K562 (cell line): ENCODE results near the gene GAMT. TPM values are rescaled to one million over a fixed set of nuclear protein-coding genes. Genes with fewer than 3 reads are reported as not detected.

ENCODE experiments used
- ATAC-seq: fragments of 200-7000 bp; cut with Tn5 transposase; 3 replicates; pipeline ENCODE4 v1.9.1; 2020; ENCODE audit warnings: moderate library complexity
- BruUV-seq: library from RNA; stranded (reverse); fragments of 400-500 nt; replicated peaks from 2 replicates; lab custom pipeline; 2021; lab: Mats Ljungman, UMichigan
- CTCF ChIA-PET: fragments of 300-600 bp; formaldehyde crosslinking; extraction: SDS; loops from one replicate; lab custom pipeline; 2021; ENCODE audit warnings: low intra/inter-chr PET ratio; lab: Yijun Ruan, JAX
- POLR2A ChIA-PET: fragments of 300-600, 350-650 bp; sonication (Branson Sonifier 250); formaldehyde crosslinking; extraction: SDS; loops from one replicate; lab custom pipeline; 2021; ENCODE audit warnings: antibody characterized with exemption, inconsistent platforms; lab: Yijun Ruan, JAX
- DNase-seq, 4 experiments: peaks; one replicate each; pipeline versions ENCODE4 v3.0.0 to v3.0.0-alpha.2; 2011 to 2018; ENCODE audit warnings: low spot score in 3 of 4, mixed read lengths in 3 of 4; ENCODE audit errors: extremely low read depth in 1 of 4
- FAIRE-seq: peaks from 2 replicates; lab custom pipeline; 2011; peaks lifted over from hg19 to GRCh38; lab: Jason Lieb, UNC
- H2AFZ ChIP-seq: 2 replicates; pipeline ENCODE4 v1.6.0; 2011; ENCODE audit warnings: low read depth, low read length, control low read depth, inconsistent platforms
- H3K27ac ChIP-seq: fragments of 200-600 bp; 3 replicates; pipeline ENCODE4 v1.8.0; 2011; ENCODE audit warnings: low read depth, mild to moderate bottlenecking, control low read depth, inconsistent platforms, low read length, moderate library complexity, mixed read lengths; ENCODE audit errors: extremely low read depth
- H3K27me3 ChIP-seq, 2 experiments: fragments of 300-600 bp in 1 of 2; 2 replicates in 1 of 2; 3 replicates in 1 of 2; pipeline versions ENCODE4 v1.6.0 to v1.8.0; 2011; ENCODE audit warnings: inconsistent platforms in 2 of 2, low read length in 2 of 2, mild to moderate bottlenecking in 1 of 2, mixed read lengths in 1 of 2, moderate library complexity in 1 of 2; ENCODE audit not compliant: control insufficient read depth in 2 of 2, insufficient read depth in 2 of 2
- H3K36me3 ChIP-seq: fragments of 300-600 bp; 3 replicates; pipeline ENCODE4 v1.8.0; 2011; ENCODE audit warnings: mild to moderate bottlenecking, low read length, inconsistent platforms; ENCODE audit not compliant: control insufficient read depth, insufficient read depth
- H3K4me1 ChIP-seq, 2 experiments: fragments of 200-600 bp in 1 of 2; replicated peaks in 1 of 2; 2 replicates in 1 of 2; 3 replicates in 1 of 2; pipeline versions ENCODE4 v1.5.1 to v1.8.0; 2011; ENCODE audit warnings: inconsistent platforms in 2 of 2, low read length in 2 of 2, mild to moderate bottlenecking in 1 of 2, mixed read lengths in 1 of 2, moderate library complexity in 1 of 2; ENCODE audit not compliant: control insufficient read depth in 2 of 2, insufficient read depth in 2 of 2
- H3K4me2 ChIP-seq: 2 replicates; pipeline ENCODE4 v1.6.1; 2011; ENCODE audit warnings: low read length, control low read depth, inconsistent platforms, mixed read lengths; ENCODE audit not compliant: insufficient read depth
- H3K4me3 ChIP-seq: fragments of 200-600 bp; sonication (generic), shearing (Covaris generic); 2 replicates; pipeline ENCODE4 v1.5.1; 2016; ENCODE audit warnings: control low read depth, inconsistent platforms
- H3K79me2 ChIP-seq: fragments of 200-600 bp; 3 replicates; pipeline ENCODE4 v1.8.0; 2011; ENCODE audit warnings: low read length, inconsistent platforms; ENCODE audit not compliant: control insufficient read depth, insufficient read depth
- H3K9ac ChIP-seq, 2 experiments: 2 replicates each; pipeline versions ENCODE4 v1.6.0 to v1.6.1; 2011; ENCODE audit warnings: low read depth in 2 of 2, low read length in 2 of 2, control low read depth in 1 of 2, inconsistent platforms in 1 of 2, mild to moderate bottlenecking in 1 of 2, mixed read lengths in 1 of 2; ENCODE audit not compliant: insufficient read depth in 1 of 2
- H3K9me1 ChIP-seq: one replicate; pipeline ENCODE4 v1.6.0; 2011; ENCODE audit warnings: inconsistent platforms, mild to moderate bottlenecking, low read length, moderate library complexity; ENCODE audit not compliant: control insufficient read depth, insufficient read depth
- H3K9me3 ChIP-seq: replicated peaks from 2 replicates; pipeline ENCODE4 v1.5.1; 2011; ENCODE audit warnings: low read depth, low read length, inconsistent platforms; ENCODE audit not compliant: control insufficient read depth, insufficient read depth
- H4K20me1 ChIP-seq: replicated peaks from 2 replicates; pipeline ENCODE4 v1.6.1; 2011; ENCODE audit warnings: low read length, inconsistent platforms, mixed read lengths; ENCODE audit not compliant: control insufficient read depth, insufficient read depth
- E2F8 ChIP-seq: fragments of 450-650 bp; IDR thresholded peaks from 2 replicates; pipeline ENCODE4 v1.7.1; 2018; ENCODE audit warnings: mild to moderate bottlenecking, low read depth; ENCODE audit not compliant: partially characterized antibody
- MAFG ChIP-seq: fragments of 450-650 bp; conservative IDR thresholded peaks from 2 replicates; pipeline ENCODE4 v1.6.1; 2016; ENCODE audit warnings: missing genetic modification characterization, missing compliant biosample characterization
- NFE2L1 ChIP-seq: fragments of 450-650 bp; IDR thresholded peaks from 2 replicates; pipeline ENCODE4 v1.6.1; 2016; ENCODE audit warnings: missing genetic modification characterization, low read depth, mild to moderate bottlenecking, missing compliant biosample characterization, moderate library complexity, borderline replicate concordance
- POLR2B ChIP-seq: fragments of 450-650 bp; IDR thresholded peaks from 2 replicates; pipeline ENCODE4 v1.6.1; 2018; ENCODE audit warnings: low read depth; ENCODE audit not compliant: partially characterized antibody
- SP2 ChIP-seq: IDR thresholded peaks from 2 replicates; pipeline ENCODE4 v1.6.1; 2011; ENCODE audit warnings: mild to moderate bottlenecking, low read depth, low read length, moderate library complexity; ENCODE audit not compliant: poor library complexity, severe bottlenecking; ENCODE audit errors: extremely low read depth
- ZC3H8 ChIP-seq: fragments of 450-650 bp; IDR thresholded peaks from 2 replicates; pipeline ENCODE4 v1.6.1; 2017
- ZNF133 ChIP-seq: fragments of 250-450 bp; sonication (Bioruptor Pico); IDR thresholded peaks from 2 replicates; pipeline ENCODE4 v1.4.0; 2020; ENCODE audit warnings: mild to moderate bottlenecking
- ZNF174 ChIP-seq: fragments of 250-450 bp; sonication (Bioruptor Pico); IDR thresholded peaks from 2 replicates; pipeline ENCODE4 v1.4.0; 2020; ENCODE audit warnings: mild to moderate bottlenecking
- ZNF197 ChIP-seq: fragments of 200-800 bp; sonication (Bioruptor generic); IDR thresholded peaks from 2 replicates; pipeline ENCODE4 v1.6.1; 2016; ENCODE audit warnings: low read depth, missing genetic modification characterization, missing compliant biosample characterization
- ZNF408 ChIP-seq: fragments of 250-450 bp; sonication (Bioruptor Pico); IDR thresholded peaks from 2 replicates; pipeline ENCODE4 v1.4.0; 2020; ENCODE audit warnings: low read depth, mild to moderate bottlenecking, moderate library complexity
- ZNF586 ChIP-seq: fragments of 450-650 bp; formaldehyde crosslinking; conservative IDR thresholded peaks from 2 replicates; pipeline ENCODE4 v1.4.0; 2020; ENCODE audit warnings: mild to moderate bottlenecking, moderate library complexity
- ZNF766 ChIP-seq: fragments of 200-800 bp; sonication (Bioruptor generic); conservative IDR thresholded peaks from 2 replicates; pipeline ENCODE4 v1.6.1; 2016; ENCODE audit warnings: missing genetic modification characterization, missing compliant biosample characterization
- WGBS: fragments of 100-300 bp; shearing (Covaris generic); methylation state at CpG from one replicate; pipeline ENCODE4 v1.1.6; 2016; ENCODE audit warnings: low coverage, mixed read lengths; ENCODE audit not compliant: insufficient coverage; ENCODE audit errors: missing lambda C conversion rate; 5-methylcytosine and 5-hydroxymethylcytosine counted together
- in situ Hi-C: fragments of 300-500 bp; cut with MboI; formaldehyde crosslinking; loops from 4 replicates; pipeline ENCODE4 v1.15.0; 2018; ENCODE audit warnings: inconsistent platforms, mixed read lengths
- intact Hi-C: fragments of 100-400 bp; cut with micrococcal nuclease; formaldehyde crosslinking; loops from 2 replicates; pipeline ENCODE4 v1.14.2; 2022
- polyA plus RNA-seq, 8 experiments: library from polyadenylated mRNA; depleted of rRNA in 4 of 8; stranded (reverse) in 5 of 8; unstranded in 3 of 8; fragments of >200 nt; fragmentation: Nextera tagmentation in 2 of 8; fragmentation: Illumina TruSeq in 1 of 8; extraction: Ambion mirVana in 2 of 8; extraction: Trizol in 1 of 8; gene quantifications; 2 replicates each; pipeline versions ENCODE4 v1.2.1 to v1.2.3, GENCODE V29; 2011 to 2014; ENCODE audit warnings: inconsistent platforms in 1 of 8, missing spikeins in 1 of 8
- total RNA-seq, 7 experiments: library from RNA; depleted of rRNA in 6 of 7; stranded (reverse); fragments of >200 nt in 6 of 7; fragmentation: Illumina TruSeq in 2 of 7; extraction: Trizol in 2 of 7; gene quantifications; 2 replicates each; pipeline versions ENCODE4 v1.2.1 to v1.2.3, GENCODE V29; 2011 to 2021; ENCODE audit warnings: low replicate concordance in 1 of 7
- TF ChIP-seq, protein P1 (sequence below): fragments of 250-450 bp; sonication (Bioruptor Pico); IDR thresholded peaks from 2 replicates; pipeline ENCODE4 v1.8.0; 2022; ENCODE audit warnings: inconsistent platforms, mild to moderate bottlenecking, moderate library complexity, borderline replicate concordance

The GAMT gene
- total and polyA plus RNA-seq, 9 of the 15 experiments (the other 6 are each of a cell fraction or from before 2014, with no cell fraction given) = 1.3 to 35.3 (median 27.2) TPM

- ChIA-PET CTCF (no interaction called here), POLR2A (no interaction called here)
- Histone ChIP-seq H3K27me3 (no peaks in the 10 kb centered on the region), H3K9me1 (no peaks in the 10 kb centered on the region), H4K20me1 (peaks cover 5% of the 10 kb centered on the region; the same call in 1 of the 2 replicates), H3K4me3 (no peak overlapping the region), H3K36me3 (peaks cover 4% of the 10 kb centered on the region; the same call in 2 of the 3 replicates), H2AFZ (no peak overlapping the region), H3K4me1 (peaks cover 10 to 24% of the 10 kb centered on the region in 2 experiments), H3K27ac (no peak overlapping the region), H3K9ac (no peak overlapping the region), H3K9me3 (no peaks in the 10 kb centered on the region), H3K4me2 (no peak overlapping the region), H3K79me2 (peaks cover 15% of the 10 kb centered on the region)
- FAIRE-seq (no peak), DNase-seq (no peak), ATAC-seq (no peak)
- intact Hi-C loops (no loop called here), in situ Hi-C loops (no loop called here)
- WGBS = 77% methylated on average over 21 of the region's 21 CpGs
- TF ChIP-seq, protein P1, sequence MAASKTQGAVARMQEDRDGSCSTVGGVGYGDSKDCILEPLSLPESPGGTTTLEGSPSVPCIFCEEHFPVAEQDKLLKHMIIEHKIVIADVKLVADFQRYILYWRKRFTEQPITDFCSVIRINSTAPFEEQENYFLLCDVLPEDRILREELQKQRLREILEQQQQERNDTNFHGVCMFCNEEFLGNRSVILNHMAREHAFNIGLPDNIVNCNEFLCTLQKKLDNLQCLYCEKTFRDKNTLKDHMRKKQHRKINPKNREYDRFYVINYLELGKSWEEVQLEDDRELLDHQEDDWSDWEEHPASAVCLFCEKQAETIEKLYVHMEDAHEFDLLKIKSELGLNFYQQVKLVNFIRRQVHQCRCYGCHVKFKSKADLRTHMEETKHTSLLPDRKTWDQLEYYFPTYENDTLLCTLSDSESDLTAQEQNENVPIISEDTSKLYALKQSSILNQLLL (CRISPR knock-in tag) = peak; percentile 18; the same call in 1 of the 2 replicates
- TF ChIP-seq ZNF174 (CRISPR knock-in tag) (no peak), POLR2B (no peak), ZNF408 (peak; percentile 83; the same call in 1 of the 2 replicates)
- no TSS peak for BruUV-seq
Measured at GRCh38 chr19:1351381-1351851, 49.9 kb downstream of the GAMT start.

- no peak overlapping the region for H3K4me3 ChIP-seq
- H3K79me2 ChIP-seq = peaks cover 10% of the 10 kb centered on the region
- POLR2A ChIA-PET = no interaction called here
- DNase-seq (no peak), ATAC-seq (no peak), FAIRE-seq (no peak)
- no peaks in the 10 kb centered on the region for H3K27me3 ChIP-seq
- H3K36me3 ChIP-seq = no peaks in the 10 kb centered on the region
- H4K20me1 ChIP-seq = 0 out of 2 replicates have a peak, but pooled peaks cover under 1% of the 10 kb centered on the region
- H2AFZ ChIP-seq = no peak overlapping the region
- 39% methylated on average over 5 of the region's 5 CpGs for WGBS
- H3K9ac ChIP-seq = peak overlapping the region in 1 of 2 experiments; percentile 55; a peak in 1 of 4 replicates
- intact Hi-C loops (no loop called here), in situ Hi-C loops (no loop called here)
- no TSS peak for BruUV-seq
- CTCF ChIA-PET = no interaction called here
- no peak overlapping the region for H3K4me2 ChIP-seq
- H3K27ac ChIP-seq = no peak overlapping the region
- H3K9me3 ChIP-seq = no peaks in the 10 kb centered on the region
- peaks cover 4 to 20% of the 10 kb centered on the region in 2 experiments; a peak in 4 of 5 replicates for H3K4me1 ChIP-seq
- no peaks in the 10 kb centered on the region for H3K9me1 ChIP-seq
- TF ChIP-seq ZNF197 (CRISPR knock-in tag) = no peak
- no peak for TF ChIP-seq E2F8
- no peak for TF ChIP-seq ZNF133
- no peak for TF ChIP-seq ZNF586
- TF ChIP-seq SP2 = no peak
- TF ChIP-seq NFE2L1 (tag) = no peak
- TF ChIP-seq ZC3H8 = no peak
- TF ChIP-seq MAFG (tag) = no peak
- TF ChIP-seq ZNF766 = no peak
Measured at GRCh38 chr19:1350867-1351266, 50.5 kb downstream of the GAMT start.
